Right lobe of liver (tissue), 6 donors: ENCODE results near the gene TM6SF1. TPM values are rescaled to one million over a fixed set of nuclear protein-coding genes. Genes with fewer than 3 reads are reported as not detected.
"Not testable (repeated sequence)": the region's sequence is repeated elsewhere in the genome, so short reads cannot be mapped to it uniquely, and the experiment has no call there.

Experiments
- ATAC-seq, 4 donors: fragments of 200-7000 bp; cut with Tn5 transposase; one replicate each; pipeline ENCODE4 v1.9.1; 2020; ENCODE audit warnings: mild to moderate bottlenecking in 4 of 4, moderate library complexity in 4 of 4
- DNase-seq, 3 donors: peaks; one replicate each; pipeline ENCODE4 v3.0.0-alpha.2; 2020
- H3K27ac ChIP-seq, 3 donors: fragments of 200-600 bp; one replicate each; pipeline ENCODE4 v1.8.0; 2022
- H3K27me3 ChIP-seq, 2 donors: fragments of 200-600 bp; one replicate each; pipeline ENCODE4 v1.8.0; 2022
- H3K36me3 ChIP-seq, 4 donors: fragments of 200-600 bp; sonication (generic) in 1 of 4; one replicate each; pipeline versions ENCODE4 v1.5.1 to v1.8.0; 2017 to 2022; ENCODE audit warnings: control low read depth in 1 of 4
- H3K4me1 ChIP-seq, 4 donors: fragments of 200-600 bp; sonication (generic) in 1 of 4; one replicate each; pipeline versions ENCODE4 v1.5.1 to v1.8.0; 2017 to 2022; ENCODE audit warnings: control low read depth in 1 of 4
- H3K4me3 ChIP-seq, 3 donors: fragments of 200-600 bp; one replicate each; pipeline ENCODE4 v1.8.0; 2022
- H3K9me3 ChIP-seq, 4 donors: fragments of 200-600 bp; sonication (generic) in 1 of 4; one replicate each; pipeline versions ENCODE4 v1.5.1 to v1.8.0; 2017 to 2022; ENCODE audit warnings: control low read depth in 1 of 4
- POLR2A ChIP-seq: fragments of 450-650 bp; IDR thresholded peaks from one replicate; pipeline ENCODE4 v1.6.1; 2017; ENCODE audit warnings: antibody characterized with exemption, mild to moderate bottlenecking
- WGBS: methylation state at CpG from one replicate; pipeline ENCODE4 v1.1.6; 2018; ENCODE audit warnings: low coverage, low lambda C conversion rate; ENCODE audit not compliant: insufficient coverage; ENCODE audit errors: missing lambda C conversion rate; 5-methylcytosine and 5-hydroxymethylcytosine counted together
- intact Hi-C, 2 donors: fragments of 100-400 bp; cut with DNase I; formaldehyde crosslinking; loops; one replicate each; pipeline versions ENCODE4 v1.11.2 to v1.14.1; 2022
- total RNA-seq, 6 experiments: library from RNA; depleted of rRNA in 2 of 6; stranded (reverse); fragments of >200 nt in 2 of 6; fragmentation: NEBNext Ultra II Directional in 3 of 6; extraction: Animal tissue kit (Norgen Biotek cat#: 25700) in 3 of 6; gene quantifications; one replicate each; pipeline versions ENCODE4 v1.1.0 to v1.2.4, GENCODE V29; 2016 to 2023
- TF ChIP-seq, protein P1 (sequence below), 4 donors: fragments of 200-600 bp in 3 of 4; fragments of 450-650 bp in 1 of 4; IDR thresholded peaks; one replicate each; pipeline versions ENCODE4 v1.5.1 to v1.8.0; 2016 to 2022; ENCODE audit warnings: antibody characterized with exemption in 4 of 4, mild to moderate bottlenecking in 2 of 4
- donor health status: DM: no; HTN: yes; CAD: no.
- donor health status: DM: no; HTN: no; CAD: no.
- donor health status: DM: no; HTN: no; CAD: no.
- donor health status: DM: no; HTN: yes; CAD: no.
- donor health status: DM: no; HTN: yes; CAD: no.

The TM6SF1 gene
- total RNA-seq, 6 experiments from 2014 or later = 0.77 to 1.8 (median 1.1) TPM

DNA sequence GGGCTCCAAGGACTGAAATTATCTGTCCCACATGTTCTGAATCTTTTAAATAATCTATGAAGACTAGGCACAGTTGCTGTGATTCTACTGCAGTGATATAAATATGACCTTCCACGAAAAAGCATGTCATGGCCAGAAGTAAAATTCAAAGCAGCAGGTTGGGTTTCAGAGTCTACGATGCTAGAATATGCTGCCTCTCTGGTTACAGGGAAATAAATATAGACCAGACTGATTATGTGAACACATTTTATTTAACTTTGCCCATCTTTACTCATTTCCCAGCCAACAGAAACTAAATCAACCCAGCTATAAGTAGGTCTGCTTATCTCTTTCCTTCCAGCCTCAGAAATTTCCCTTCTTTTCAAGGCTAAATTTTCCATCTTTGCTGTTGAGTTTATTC is 19.9 kb upstream of the TM6SF1 start:
- Histone ChIP-seq H3K4me1 (no peaks in the 10 kb centered on the region), H3K4me3 (no peak overlapping the region), H3K27ac (no peak overlapping the region), H3K36me3 (no peaks in the 10 kb centered on the region), H3K9me3 (no peaks in the 10 kb centered on the region), H3K27me3 (no peaks in the 10 kb centered on the region)
- no peak for DNase-seq
- ATAC-seq = no peak
- WGBS = 57% methylated on average over 2 of the region's 2 CpGs
- TF ChIP-seq, protein P1, sequence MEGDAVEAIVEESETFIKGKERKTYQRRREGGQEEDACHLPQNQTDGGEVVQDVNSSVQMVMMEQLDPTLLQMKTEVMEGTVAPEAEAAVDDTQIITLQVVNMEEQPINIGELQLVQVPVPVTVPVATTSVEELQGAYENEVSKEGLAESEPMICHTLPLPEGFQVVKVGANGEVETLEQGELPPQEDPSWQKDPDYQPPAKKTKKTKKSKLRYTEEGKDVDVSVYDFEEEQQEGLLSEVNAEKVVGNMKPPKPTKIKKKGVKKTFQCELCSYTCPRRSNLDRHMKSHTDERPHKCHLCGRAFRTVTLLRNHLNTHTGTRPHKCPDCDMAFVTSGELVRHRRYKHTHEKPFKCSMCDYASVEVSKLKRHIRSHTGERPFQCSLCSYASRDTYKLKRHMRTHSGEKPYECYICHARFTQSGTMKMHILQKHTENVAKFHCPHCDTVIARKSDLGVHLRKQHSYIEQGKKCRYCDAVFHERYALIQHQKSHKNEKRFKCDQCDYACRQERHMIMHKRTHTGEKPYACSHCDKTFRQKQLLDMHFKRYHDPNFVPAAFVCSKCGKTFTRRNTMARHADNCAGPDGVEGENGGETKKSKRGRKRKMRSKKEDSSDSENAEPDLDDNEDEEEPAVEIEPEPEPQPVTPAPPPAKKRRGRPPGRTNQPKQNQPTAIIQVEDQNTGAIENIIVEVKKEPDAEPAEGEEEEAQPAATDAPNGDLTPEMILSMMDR (IDR thresholded peaks at IDR 0.05) = no peak
- no peak for TF ChIP-seq POLR2A
- intact Hi-C loops = no loop called here

DNA sequence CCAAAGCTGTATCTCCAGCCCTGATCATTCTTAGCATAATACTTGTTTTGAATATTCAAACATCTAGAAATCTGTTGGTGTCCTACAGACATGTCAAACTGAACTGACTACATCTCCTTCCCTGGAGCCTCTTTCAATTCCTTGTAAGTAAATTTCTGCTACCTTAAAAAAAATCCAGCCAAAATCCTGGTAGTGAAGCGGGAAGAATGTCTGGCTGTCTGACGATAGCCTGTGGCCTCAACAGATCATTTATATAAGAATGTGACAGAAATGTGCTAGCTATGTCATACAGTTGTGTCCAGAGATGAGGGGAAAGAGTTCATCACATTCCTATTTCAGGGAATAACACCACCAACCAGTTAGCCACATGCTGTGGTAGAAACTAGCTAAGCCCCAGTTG is 18.6 kb upstream of the TM6SF1 start:
- ATAC-seq (no peak), DNase-seq (no peak)
- Histone ChIP-seq H3K27ac (no peak overlapping the region), H3K9me3 (no peaks in the 10 kb centered on the region), H3K36me3 (no peaks in the 10 kb centered on the region), H3K4me3 (no peak overlapping the region), H3K4me1 (no peaks in the 10 kb centered on the region), H3K27me3 (no peaks in the 10 kb centered on the region)
- 83% methylated on average over 2 of the region's 2 CpGs for WGBS
- intact Hi-C loops = no loop called here
- no peak for TF ChIP-seq POLR2A
- TF ChIP-seq, protein P1 (IDR thresholded peaks at IDR 0.05) = no peak

- Histone ChIP-seq H3K27ac (no peak overlapping the region), H3K36me3 (no peaks in the 10 kb centered on the region), H3K27me3 (no peaks in the 10 kb centered on the region), H3K4me1 (no peaks in the 10 kb centered on the region), H3K9me3 (no peaks in the 10 kb centered on the region), H3K4me3 (no peak overlapping the region)
- DNase-seq (no peak), ATAC-seq (no peak)
- intact Hi-C loops = no loop called here
- no peak for TF ChIP-seq POLR2A
- TF ChIP-seq, protein P1 (IDR thresholded peaks at IDR 0.05) = no peak
- WGBS = 49% methylated on average over 4 of the region's 4 CpGs
Measured at GRCh38 chr15:83090465-83090864, 17.0 kb upstream of the TM6SF1 start.

- H3K36me3 ChIP-seq, DNase-seq, intact Hi-C loops, ATAC-seq, H3K9me3 ChIP-seq, H3K27me3 ChIP-seq, H3K4me1 ChIP-seq, H3K4me3 ChIP-seq: not testable (repeated sequence)
- WGBS = 50% methylated on average over 3 of the region's 3 CpGs
- H3K27ac ChIP-seq = peak overlapping the region in 1 of 3 donors; percentile 3
Measured at GRCh38 chr15:83091965-83092308, 15.5 kb upstream of the TM6SF1 start.

- Histone ChIP-seq H3K4me3 (no peak overlapping the region), H3K4me1 (no peaks in the 10 kb centered on the region), H3K27ac (peak overlapping the region in 1 of 3 donors; percentile 3), H3K36me3 (no peaks in the 10 kb centered on the region), H3K9me3 (no peaks in the 10 kb centered on the region), H3K27me3 (no peaks in the 10 kb centered on the region)
- 78% methylated on average over 2 of the region's 4 CpGs for WGBS
- peak; percentile 36 for TF ChIP-seq POLR2A
- TF ChIP-seq, protein P1 (IDR thresholded peaks at IDR 0.05) = no peak
- intact Hi-C loops = no loop called here
- DNase-seq (peak in 1 of 3 donors; percentile 39), ATAC-seq (peak; percentile 69 to 94 (median 91))
Measured at GRCh38 chr15:83092309-83092976, 15.0 kb upstream of the TM6SF1 start.
